CD4-positive, alpha-beta T cell (primary cell): ENCODE results near the gene RERE. TPM values are rescaled to one million over a fixed set of nuclear protein-coding genes. Genes with fewer than 3 reads are reported as not detected.

Experiments used
- ATAC-seq: fragments of 200-7000 bp; cut with Tn5 transposase; one replicate; pipeline ENCODE4 v1.10.0; 2022; ENCODE audit warnings: mild to moderate bottlenecking; ENCODE audit not compliant: poor library complexity
- CTCF ChIA-PET: fragments of 350-600 bp; sonication (Branson Sonifier 250); formaldehyde crosslinking; loops from one replicate; lab custom pipeline; 2021; ENCODE audit warnings: antibody characterized with exemption, inconsistent platforms; lab: Charles Lee
- POLR2A ChIA-PET: fragments of 350-600 bp; sonication (Branson Sonifier 250); formaldehyde crosslinking; loops from one replicate; lab custom pipeline; 2021; ENCODE audit warnings: antibody characterized with exemption, inconsistent platforms; lab: Charles Lee
- DNase-seq, 14 experiments: peaks; one replicate each; pipeline ENCODE4 v3.0.0-alpha.2; 2013 to 2020; ENCODE audit warnings: mixed read lengths in 2 of 14
- H3K27ac ChIP-seq, 2 donors: one replicate each; pipeline versions ENCODE4 v1.5.1 to v1.7.0; 2013; ENCODE audit warnings: low read length in 2 of 2, low read depth in 1 of 2, mild to moderate bottlenecking in 1 of 2
- H3K27me3 ChIP-seq, 2 experiments: 1 replicate in 1 of 2; 2 replicates in 1 of 2; pipeline versions ENCODE4 v1.6.1 to v1.7.0; 2013; ENCODE audit warnings: low read length in 2 of 2, control low read depth in 1 of 2, mild to moderate bottlenecking in 1 of 2, moderate library complexity in 1 of 2; ENCODE audit not compliant: insufficient read depth in 2 of 2, control insufficient read depth in 1 of 2
- H3K36me3 ChIP-seq: one replicate; pipeline ENCODE4 v1.6.1; 2013; ENCODE audit warnings: low read length, control low read depth; ENCODE audit not compliant: insufficient read depth
- H3K4me1 ChIP-seq: one replicate; pipeline ENCODE4 v1.6.1; 2013; ENCODE audit warnings: low read length, control low read depth; ENCODE audit not compliant: insufficient read depth
- H3K4me3 ChIP-seq: one replicate; pipeline ENCODE4 v1.5.1; 2013; ENCODE audit warnings: mild to moderate bottlenecking, low read length, moderate library complexity
- H3K9me3 ChIP-seq, 2 experiments: 1 replicate in 1 of 2; 2 replicates in 1 of 2; pipeline versions ENCODE4 v1.6.1 to v1.7.0; 2013; ENCODE audit warnings: low read length in 2 of 2, mild to moderate bottlenecking in 2 of 2, control low read depth in 1 of 2, moderate library complexity in 1 of 2; ENCODE audit not compliant: control insufficient read depth in 1 of 2, insufficient read depth in 1 of 2
- H3K27ac Mint-ChIP-seq: one replicate; pipeline ENCODE4 v1.8.0; 2020; ENCODE audit warnings: mixed read lengths
- H3K27me3 Mint-ChIP-seq: one replicate; pipeline ENCODE4 v1.8.0; 2021; ENCODE audit warnings: mixed read lengths
- H3K36me3 Mint-ChIP-seq: one replicate; pipeline ENCODE4 v1.8.0; 2021; ENCODE audit warnings: low read depth, mixed read lengths
- H3K4me1 Mint-ChIP-seq: one replicate; pipeline ENCODE4 v1.8.0; 2021; ENCODE audit warnings: low read depth, mixed read lengths
- H3K4me3 Mint-ChIP-seq: one replicate; pipeline ENCODE4 v1.8.0; 2020; ENCODE audit warnings: mild to moderate bottlenecking, mixed read lengths
- H3K9me3 Mint-ChIP-seq: one replicate; pipeline ENCODE4 v1.8.0; 2020; ENCODE audit warnings: mixed read lengths
- CTCF ChIP-seq: fragments of 200-600 bp; IDR thresholded peaks from one replicate; pipeline ENCODE4 v1.8.0; 2022; ENCODE audit warnings: antibody characterized with exemption, mild to moderate bottlenecking
- intact Hi-C, 2 experiments: fragments of 100-400 bp; cut with DNase I in 1 of 2; cut with micrococcal nuclease in 1 of 2; formaldehyde crosslinking; loops; one replicate each; pipeline versions ENCODE4 v1.15.1 to v1.9.0; 2023 to 2025; cut with DNase I, micrococcal nuclease
- total RNA-seq, 174 experiments: library from RNA in 2 of 174; stranded (reverse) in 2 of 174; gene quantifications; one replicate each; pipeline ENCODE4 v1.2.3 and lab custom pipeline; 2021 to 2026

Gene RERE
- total RNA-seq, 2 experiments from 2014 or later: 78.4 to 84.0 TPM

GRCh38 chr1:8797216-8797615 is 20.2 kb downstream of the RERE start:
- no peak for DNase-seq
- TF ChIP-seq CTCF: no peak
- no peak overlapping the region for H3K4me3 Mint-ChIP-seq
- Histone ChIP-seq H3K27ac (no peak overlapping the region), H3K4me1 (no peaks in the 10 kb centered on the region), H3K9me3 (no peaks in the 10 kb centered on the region), H3K27me3 (no peaks in the 10 kb centered on the region), H3K36me3 (peaks cover 3% of the 10 kb centered on the region), H3K4me3 (no peak overlapping the region)
- H3K27ac Mint-ChIP-seq: no peak overlapping the region
- ChIA-PET CTCF (no interaction called here), POLR2A (no interaction called here)
- no peaks in the 10 kb centered on the region for H3K9me3 Mint-ChIP-seq
- intact Hi-C loops: no loop called here
- no peak for ATAC-seq
- no peaks in the 10 kb centered on the region for H3K27me3 Mint-ChIP-seq
- H3K4me1 Mint-ChIP-seq: no peaks in the 10 kb centered on the region
- peaks cover 8% of the 10 kb centered on the region for H3K36me3 Mint-ChIP-seq

- Histone ChIP-seq H3K4me1 (no peaks in the 10 kb centered on the region), H3K9me3 (no peaks in the 10 kb centered on the region), H3K27ac (no peak overlapping the region), H3K36me3 (peaks cover 3% of the 10 kb centered on the region), H3K27me3 (no peaks in the 10 kb centered on the region), H3K4me3 (no peak overlapping the region)
- peaks cover 8% of the 10 kb centered on the region for H3K36me3 Mint-ChIP-seq
- H3K9me3 Mint-ChIP-seq: no peaks in the 10 kb centered on the region
- H3K4me1 Mint-ChIP-seq: no peaks in the 10 kb centered on the region
- no peak for DNase-seq
- H3K27ac Mint-ChIP-seq: no peak overlapping the region
- no peaks in the 10 kb centered on the region for H3K27me3 Mint-ChIP-seq
- ChIA-PET POLR2A (no interaction called here), CTCF (no interaction called here)
- intact Hi-C loops: no loop called here
- no peak overlapping the region for H3K4me3 Mint-ChIP-seq
- no peak for ATAC-seq
- TF ChIP-seq CTCF: no peak
Observed at GRCh38 chr1:8796812-8797211, 20.6 kb downstream of the RERE start.

GRCh38 chr1:8794605-8795004 is 22.8 kb downstream of the RERE start:
- Mint-ChIP-seq H3K27me3 (no peaks in the 10 kb centered on the region), H3K4me3 (no peak overlapping the region), H3K27ac (no peak overlapping the region), H3K9me3 (no peaks in the 10 kb centered on the region), H3K36me3 (peaks cover 11% of the 10 kb centered on the region), H3K4me1 (no peaks in the 10 kb centered on the region)
- H3K36me3 ChIP-seq: peaks cover 3% of the 10 kb centered on the region
- TF ChIP-seq CTCF: no peak
- peak; percentile 43 for ATAC-seq
- H3K4me1 ChIP-seq: no peaks in the 10 kb centered on the region
- intact Hi-C loops: no loop called here
- no peaks in the 10 kb centered on the region for H3K27me3 ChIP-seq
- CTCF ChIA-PET: interaction anchor here (1.0 kb wide), 1 partner anchor 54 kb away, joined by 8 read pairs; no protein-coding TSS in a partner anchor
- POLR2A ChIA-PET: no interaction called here
- H3K4me3 ChIP-seq: no peak overlapping the region
- no peak overlapping the region for H3K27ac ChIP-seq
- peak in 2 of 14 experiments; percentile 17 to 27 for DNase-seq
- H3K9me3 ChIP-seq: no peaks in the 10 kb centered on the region
